HG03045 (cell line): ENCODE measurements around the gene NME3.

Source experiments
- ATAC-seq: cut with Tn5 transposase; IDR thresholded peaks from one replicate; pipeline ENCODE4 v1.9.1; 2021; ENCODE audit warnings: mild to moderate bottlenecking, moderate library complexity; ENCODE audit not compliant: unreplicated experiment

NME3 gene

DNA sequence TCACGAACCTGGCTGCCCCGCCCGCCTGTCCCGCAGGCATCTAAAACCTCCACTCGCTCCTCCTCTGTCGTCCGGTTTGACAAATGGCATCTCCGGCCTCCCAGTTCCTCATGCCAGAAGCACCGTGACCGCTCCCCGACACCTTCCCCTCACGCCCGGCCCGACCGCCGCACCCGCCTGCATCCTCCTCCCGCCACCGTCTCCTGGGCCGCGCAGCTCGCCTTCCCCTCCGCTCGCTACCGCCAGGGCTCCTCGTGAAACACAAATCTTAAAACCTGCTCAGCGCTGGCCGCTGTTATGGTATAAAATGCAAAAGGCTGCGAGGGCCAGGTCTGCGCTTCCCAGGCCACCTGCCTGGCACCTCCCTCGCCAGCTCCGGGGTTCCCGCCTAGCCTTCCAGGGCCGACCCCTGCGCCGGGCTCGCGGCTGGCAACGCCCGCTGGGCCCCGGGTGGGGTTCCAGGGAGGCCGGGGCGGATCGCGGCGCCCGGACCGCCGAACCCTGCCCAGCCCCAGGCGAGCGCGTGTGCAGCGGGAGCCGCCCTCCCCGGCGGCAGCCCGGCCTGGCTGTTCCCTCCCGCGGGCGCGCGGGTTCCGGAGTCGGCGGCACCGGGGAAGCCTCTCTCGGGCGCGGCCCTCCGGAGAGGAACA lies 10.5 kb upstream of the NME3 start:
- ATAC-seq, result no peak

DNA sequence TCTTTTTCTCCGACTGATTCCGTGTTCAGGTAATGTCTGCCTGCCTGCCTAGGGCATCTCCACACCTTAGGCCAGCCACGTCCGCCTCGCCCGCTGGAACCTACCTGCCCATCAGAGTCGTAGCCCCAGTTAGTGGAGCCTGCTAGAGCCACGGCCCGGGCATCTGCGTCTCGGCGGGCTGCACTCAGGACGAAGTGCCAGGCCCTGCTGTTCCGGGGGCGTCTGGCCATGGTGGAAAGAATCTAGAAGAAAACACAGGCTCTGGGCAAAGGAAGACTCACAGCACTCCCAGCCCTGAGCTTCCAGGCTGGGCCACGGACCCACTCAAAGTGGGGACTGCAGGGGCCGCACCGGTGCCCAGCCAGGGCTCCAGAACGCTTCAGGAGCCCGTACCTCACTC lies 9.9 kb upstream of the NME3 start:
- no peak for ATAC-seq

GRCh38 chr16:1780677-1781072 lies 9.3 kb upstream of the NME3 start:
- ATAC-seq, result no peak

DNA sequence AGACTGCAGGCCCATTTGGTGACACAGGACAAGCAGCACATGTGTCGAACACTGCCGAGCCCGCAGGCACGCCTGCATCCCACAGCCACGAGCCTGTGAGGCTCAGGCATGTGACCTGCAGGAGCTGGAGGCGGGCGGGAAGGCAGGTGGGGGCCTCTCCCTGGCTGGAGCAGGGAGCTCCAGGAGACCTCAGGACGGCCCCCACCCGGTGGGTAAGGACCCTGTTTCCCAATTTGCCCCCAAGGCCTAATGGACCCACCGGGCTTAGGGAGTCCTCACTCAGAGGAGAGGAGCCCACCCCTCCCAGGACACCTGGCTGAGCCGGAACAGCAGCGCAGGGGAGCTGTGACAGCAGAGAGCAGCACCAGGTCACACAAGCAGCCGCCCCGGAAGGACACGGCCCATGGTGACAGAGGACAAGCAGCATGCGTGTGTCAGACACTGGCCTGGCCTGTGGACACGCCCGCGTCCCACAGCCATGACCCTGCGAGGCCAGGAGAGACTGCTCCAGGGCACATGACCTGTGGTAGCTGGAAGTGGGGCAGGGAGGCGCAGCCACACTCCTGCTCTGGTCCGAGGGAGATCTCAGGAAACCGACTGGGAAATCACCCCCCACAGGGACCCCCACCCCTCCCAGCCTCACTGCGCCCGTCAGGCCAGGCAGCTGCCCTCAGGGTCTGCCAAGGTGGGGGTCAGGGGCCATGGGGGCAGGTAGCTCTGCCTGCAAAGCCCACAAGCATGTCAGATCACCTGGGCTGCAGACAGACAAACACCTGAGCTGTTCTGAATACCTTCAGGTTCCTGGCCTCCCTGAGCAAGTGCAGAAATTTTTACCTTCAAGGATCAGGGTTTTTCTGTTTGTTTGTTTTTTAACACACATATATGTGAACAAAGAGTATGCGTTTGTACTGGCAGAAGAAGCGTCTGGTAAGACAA lies 8.7 kb upstream of the NME3 start:
- ATAC-seq, result no peak

GRCh38 chr16:1779234-1779701 lies 7.9 kb upstream of the NME3 start:
- no peak for ATAC-seq

DNA sequence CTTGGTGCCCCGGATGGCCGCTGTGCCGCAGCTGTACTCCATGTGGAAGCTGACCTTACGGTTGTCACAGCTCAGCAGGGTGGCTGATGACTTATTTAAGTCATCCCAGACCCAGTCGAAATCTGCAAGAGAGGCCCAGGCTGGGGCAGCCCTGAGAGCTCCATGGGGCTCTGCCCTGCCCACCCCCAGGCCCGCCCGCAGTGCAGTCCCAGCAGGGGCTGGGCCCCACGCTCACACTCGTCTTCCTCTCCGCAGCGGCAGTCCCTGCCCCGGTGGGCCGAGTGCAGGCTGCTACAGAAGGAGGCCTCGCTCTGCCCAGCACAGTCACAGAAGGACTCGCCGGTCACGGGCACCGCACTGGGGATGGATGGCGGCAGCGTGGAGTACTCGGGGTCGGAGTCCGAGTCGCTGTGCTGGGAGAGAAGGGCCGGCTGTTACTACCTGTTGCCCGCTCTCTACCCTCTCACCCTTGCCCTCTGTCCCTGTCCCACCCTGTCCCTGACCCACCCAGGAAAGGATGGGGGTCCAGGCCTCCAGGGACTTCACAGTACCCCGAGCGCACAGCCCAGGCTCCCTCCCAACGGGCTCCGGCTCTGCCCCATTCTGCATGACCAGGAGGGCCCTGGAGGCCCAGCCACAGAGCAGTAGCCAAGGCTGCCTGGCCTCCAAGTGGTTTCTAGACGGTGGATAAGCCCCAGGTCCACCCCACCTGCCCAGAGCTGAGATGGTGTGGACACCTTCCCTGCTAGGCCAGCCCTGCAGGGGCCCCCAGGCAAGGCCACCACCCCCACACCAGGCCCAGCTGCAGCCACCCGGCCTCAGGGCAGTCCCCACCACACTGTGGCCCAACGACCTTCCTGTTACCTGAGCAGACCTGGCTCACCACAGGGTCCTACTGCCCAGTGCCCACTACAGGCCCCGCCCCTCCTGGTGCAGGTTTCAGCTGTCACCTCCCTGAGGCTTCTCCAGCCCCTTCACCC lies 7.1 kb upstream of the NME3 start:
- ATAC-seq, result no peak

DNA sequence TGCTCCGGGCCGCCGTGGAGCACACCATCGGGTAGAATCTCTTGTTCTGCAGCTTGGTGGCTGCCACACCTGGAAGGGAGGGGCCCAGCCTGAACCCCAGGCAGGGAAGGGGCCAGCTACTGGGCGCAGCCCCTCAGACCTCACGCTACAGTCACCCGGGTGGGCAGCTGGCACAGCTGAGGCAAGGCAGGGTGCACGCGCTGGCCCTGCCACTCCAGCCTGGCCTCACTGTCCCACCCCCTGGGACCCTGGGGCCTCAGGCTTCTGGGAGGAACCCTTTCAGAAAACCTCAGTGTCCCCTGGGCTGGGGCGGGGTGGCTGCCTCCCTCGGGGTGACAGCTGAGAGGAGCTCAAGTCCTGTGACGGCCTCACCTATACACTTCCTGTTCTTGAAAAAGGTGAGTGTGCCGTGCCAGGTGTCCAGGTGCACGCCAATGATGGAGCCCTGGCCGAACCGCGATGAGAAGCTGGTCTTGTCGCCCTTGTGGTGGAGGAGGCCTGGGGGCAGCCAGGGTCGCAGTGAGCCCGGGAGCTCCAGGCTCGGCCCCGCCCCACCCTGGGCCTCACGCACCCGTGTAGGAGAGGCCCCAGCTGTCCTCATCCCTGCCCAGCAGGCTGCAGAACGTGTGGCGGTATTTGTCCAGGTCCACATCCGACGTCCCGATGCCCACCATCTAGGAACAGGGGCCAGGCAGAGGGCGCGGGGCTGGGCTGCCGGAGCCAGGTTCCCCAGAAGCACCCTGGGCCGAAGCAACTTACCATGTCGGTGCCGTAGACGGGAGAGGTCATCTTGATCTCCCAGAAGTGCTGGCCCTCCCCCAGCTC lies 6.2 kb upstream of the NME3 start:
- ATAC-seq, result no peak

DNA sequence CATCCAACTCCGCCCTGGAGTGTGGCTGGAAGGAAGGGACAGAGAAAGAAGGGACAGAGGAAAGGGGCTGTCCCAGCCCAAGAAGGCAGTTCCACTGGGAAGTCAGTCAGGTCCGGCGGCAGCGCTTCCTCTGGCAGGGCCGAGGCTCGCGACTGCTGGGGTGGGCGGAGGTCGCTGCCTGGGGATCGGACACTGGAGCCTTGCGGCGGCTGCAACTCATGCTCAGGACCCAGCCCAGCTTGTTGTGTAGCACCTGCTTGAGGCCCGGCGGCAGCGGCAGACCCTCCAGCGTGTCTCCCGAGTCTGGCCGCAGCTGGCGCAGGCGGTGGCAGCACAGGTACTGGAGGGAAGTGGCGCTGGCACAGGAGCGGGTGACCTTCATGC lies 5.6 kb upstream of the NME3 start:
- no peak for ATAC-seq

GRCh38 chr16:1776672-1776955 lies 5.3 kb upstream of the NME3 start:
- ATAC-seq, result no peak

DNA sequence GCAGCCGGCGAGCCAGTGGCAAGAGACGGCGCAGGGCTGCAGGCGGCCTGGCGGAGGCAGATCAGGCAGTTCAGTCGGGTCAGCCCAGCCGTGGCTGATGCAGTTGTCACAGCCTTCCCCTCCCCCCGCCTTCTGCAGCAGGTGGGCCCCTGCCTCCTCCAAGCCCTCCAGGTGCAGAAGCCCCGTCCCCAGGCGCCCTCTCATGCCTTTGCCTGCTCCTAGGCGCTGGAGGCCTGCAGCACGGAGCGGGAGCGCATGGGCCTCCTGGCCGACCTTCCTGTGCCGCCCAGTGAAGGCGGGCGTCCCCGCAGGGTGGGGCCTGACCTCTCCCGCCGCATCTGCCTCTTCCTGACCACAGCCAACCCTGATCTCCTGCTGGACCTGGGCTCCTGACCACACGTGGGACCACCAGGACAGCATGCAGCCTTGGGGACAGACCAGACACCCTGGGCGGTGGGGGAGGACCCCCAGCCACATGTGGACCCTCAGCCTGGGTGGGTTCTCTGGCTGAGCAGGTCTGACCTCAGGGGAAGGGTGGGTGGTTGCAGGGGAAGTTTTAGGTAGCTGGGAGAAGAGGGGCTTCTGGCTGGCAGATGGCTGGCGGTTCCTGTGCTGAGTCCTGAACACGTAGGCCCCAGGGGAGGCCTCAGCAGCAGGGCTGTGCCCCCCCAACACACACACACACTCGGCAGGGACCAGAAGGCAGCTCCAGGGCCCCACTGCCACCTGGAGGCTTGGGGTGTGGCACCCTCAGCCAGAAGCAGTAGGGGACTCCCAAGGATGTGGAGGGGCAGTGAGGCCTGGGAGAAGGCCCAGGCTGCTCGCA lies 4.7 kb upstream of the NME3 start:
- no peak for ATAC-seq

DNA sequence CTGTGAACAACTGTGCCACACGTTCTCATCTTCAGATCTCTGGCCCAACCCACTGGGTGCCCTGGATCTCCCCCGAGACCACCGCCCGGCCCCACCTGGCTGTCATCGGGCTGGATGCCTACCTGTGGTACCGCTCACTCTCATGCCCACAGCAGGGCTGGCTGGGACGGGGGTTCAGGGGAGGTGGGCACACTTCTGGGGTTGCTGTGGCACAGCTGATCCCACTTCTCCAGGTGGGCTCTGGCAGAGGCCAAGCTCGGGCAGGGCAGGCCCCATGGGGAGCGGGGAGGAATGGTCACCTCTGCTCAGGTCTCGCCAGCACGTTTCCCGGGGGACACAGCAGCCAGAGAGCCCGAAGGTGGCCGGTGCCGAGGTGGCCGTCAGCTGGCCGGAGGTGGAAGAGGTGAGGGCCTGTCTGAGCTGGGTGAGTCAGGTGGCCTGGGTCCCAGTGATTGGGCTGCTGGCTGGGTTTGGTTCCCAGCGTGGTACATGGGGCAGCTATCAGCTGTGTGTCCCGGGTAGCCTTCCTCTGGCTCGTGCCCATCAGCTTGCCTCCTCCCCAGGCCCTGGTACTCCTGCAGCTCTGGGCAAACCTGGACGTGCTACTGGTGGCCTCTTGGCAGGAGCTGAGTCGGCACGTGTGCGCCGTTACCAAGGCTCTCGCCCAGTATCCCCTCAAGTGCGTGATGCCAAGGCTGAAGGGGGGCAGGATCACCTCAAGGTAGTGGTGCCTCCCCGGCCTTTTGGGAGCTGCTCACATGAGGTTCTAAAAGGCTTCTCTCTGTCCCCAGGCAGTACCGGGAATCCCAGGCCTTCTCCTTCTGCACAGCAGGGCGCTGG lies 3.9 kb upstream of the NME3 start:
- no peak for ATAC-seq

- ATAC-seq, result no peak
Measured at GRCh38 chr16:1774448-1774780, 3.1 kb upstream of the NME3 start.

DNA sequence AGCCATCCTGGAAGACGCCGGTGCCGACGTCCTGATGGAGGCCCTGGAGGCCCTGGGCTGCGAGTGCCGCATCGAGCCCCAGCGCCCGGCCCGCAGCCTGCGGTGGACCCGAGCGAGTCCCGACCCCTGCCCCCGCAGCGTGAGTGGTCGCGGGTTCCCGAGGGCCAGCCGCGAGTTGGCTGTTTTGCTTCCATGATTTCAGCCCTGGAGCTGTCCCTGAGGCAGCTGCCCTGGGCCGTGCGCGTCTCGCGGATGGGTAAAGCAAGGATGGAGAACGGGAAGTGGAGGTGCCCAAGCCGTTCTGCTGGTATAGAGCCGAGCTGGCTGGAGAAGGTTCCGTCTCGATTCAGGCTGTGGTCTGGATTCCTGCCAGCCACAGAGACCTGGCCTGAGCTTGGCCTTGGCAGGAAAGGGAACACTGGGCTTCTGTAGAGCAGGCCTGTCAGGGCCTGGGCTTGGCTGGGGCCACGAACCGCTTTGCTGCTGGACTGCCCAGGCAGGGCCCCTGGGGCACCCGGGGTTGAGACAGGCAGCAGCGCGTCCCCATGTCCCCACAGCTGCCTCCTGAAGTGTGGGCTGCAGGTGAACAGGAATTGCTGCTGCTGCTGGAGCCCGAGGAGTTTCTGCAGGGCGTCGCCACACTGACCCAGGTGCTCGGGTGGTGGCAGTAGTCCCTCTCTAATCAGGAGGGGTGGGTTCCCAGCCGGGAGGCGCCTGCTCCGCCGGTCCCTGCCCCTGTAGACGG lies 2.5 kb upstream of the NME3 start:
- ATAC-seq, result no peak

GRCh38 chr16:1772908-1773702 lies 1.8 kb upstream of the NME3 start, which contains the start of gene MRPS34:
MRPS34 (minus strand) TSS chr16:1773134; CDS start chr16:1773119, 15 bp downstream.
- ATAC-seq, result peak; percentile 34

GRCh38 chr16:1772362-1772907 lies 1.1 kb upstream of the NME3 start, which contains the start of gene EME2:
EME2 (plus strand) TSS chr16:1772810; CDS start chr16:1773228, 418 bp downstream.
- peak; percentile 1 for ATAC-seq

GRCh38 chr16:1771864-1772361 lies 570 bp upstream of the NME3 start:
- ATAC-seq, result no peak
